ENCODE results near the gene GRB2.

- TF ChIP-seq CTCF (IDR thresholded peaks at IDR 0.05) (no peak), POLR2A (IDR thresholded peaks at IDR 0.05) (no peak)
Measured at GRCh38 chr17:75288359-75288758, 117.1 kb downstream of the GRB2 start.

Data from Peyer's patch (tissue), 4 donors.